ENCODE results near the gene COP1.
"Not testable (repeated sequence)": the region's sequence is repeated elsewhere in the genome, so short reads cannot be mapped to it uniquely, and the experiment has no call there.

COP1 gene

GRCh38 chr1:176206961-176207902 is at the start of gene COP1:
Gene COP1, minus strand, starts transcription at chr1:176207286. Its CDS starts 308 bp downstream, at chr1:176206978.
- DNase-seq, result peak; percentile 96

GRCh38 chr1:176252191-176252590 is 45.1 kb upstream of the COP1 start:
- no peak for DNase-seq

DNA sequence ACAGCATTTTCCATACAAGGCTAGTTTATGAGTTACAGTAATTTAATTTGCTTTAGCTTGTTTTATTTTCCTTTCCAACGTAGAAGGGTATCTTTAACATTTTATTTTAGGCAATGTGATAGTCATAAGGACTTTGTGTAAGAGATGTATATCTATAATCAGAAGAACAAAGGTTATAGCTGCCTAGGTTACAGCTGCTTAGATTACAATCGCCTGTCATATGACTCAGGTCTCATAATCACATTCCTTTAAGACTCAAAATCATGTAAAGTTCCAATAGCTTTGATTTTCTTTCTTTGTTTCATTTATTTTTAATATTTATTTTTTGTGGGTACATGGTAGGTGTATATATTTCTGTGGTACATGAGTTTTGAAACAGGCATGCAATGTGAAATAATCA is 37.8 kb upstream of the COP1 start:
- DNase-seq, result no peak

DNA sequence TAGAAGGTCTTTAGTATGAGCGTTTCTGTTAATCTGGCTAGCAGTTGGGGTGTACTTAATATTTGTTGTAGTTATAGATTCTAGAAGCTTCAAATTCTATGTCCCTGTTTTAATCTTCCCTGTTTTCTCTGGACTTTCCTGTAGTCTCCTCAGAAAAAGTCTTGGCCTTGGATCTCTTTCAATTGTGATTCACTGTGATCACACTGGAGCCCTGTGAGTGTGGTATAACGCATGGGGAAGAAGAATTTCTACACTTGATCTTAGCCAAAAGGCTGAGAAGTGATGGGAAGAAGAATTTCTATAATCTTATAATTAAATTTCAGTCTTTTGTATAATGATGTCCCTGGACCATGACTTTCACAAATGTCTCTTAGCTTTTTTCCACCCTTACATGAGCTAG is 36.7 kb upstream of the COP1 start:
- no peak for DNase-seq

GRCh38 chr1:176241385-176242015 is 34.4 kb upstream of the COP1 start:
- no peak for DNase-seq

GRCh38 chr1:176233657-176234056 is 26.6 kb upstream of the COP1 start:
- not testable (repeated sequence) for DNase-seq

- no peak for DNase-seq
Observed at GRCh38 chr1:176227579-176227978, 20.5 kb upstream of the COP1 start.

- DNase-seq, result no peak
Observed at GRCh38 chr1:176225911-176226310, 18.8 kb upstream of the COP1 start.

DNA sequence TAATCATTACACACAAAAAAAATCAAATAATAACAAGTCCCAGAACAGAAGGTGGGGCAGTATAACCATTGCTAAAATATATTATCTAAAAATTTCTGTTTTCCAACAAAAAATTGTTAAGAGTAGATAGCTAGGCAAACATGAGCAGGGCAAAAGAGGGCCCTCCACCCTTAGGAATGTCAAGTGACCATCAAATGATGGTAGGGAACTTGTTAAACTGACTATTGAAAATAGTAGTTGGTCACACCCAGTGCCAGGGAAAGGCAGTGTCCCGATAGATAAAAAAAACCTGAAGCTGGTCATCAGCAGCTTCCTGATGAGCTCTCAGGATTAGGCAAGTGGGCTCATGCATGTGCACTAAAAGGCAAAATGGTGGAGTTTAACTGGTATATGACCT is 18.4 kb upstream of the COP1 start:
- DNase-seq, result no peak

DNA sequence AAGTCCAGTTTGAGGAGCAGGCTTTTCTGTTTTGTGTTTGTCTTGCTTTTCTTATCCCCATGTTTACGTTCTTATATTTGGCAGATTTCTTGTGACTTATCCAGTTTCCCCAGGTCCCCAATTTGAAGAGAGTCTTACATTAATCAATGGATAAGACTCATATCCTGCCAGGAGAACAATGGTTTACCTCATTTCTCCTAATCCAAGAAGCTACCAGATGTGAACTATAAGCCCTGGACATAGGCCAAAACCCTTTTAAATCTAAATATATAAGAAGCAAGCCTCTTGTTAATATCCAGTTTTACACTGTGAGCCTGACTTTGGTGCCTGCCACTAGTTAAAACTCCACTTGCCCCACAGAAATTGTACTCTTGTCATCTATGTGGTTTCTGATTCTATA is 15.1 kb upstream of the COP1 start:
- no peak for DNase-seq

DNA sequence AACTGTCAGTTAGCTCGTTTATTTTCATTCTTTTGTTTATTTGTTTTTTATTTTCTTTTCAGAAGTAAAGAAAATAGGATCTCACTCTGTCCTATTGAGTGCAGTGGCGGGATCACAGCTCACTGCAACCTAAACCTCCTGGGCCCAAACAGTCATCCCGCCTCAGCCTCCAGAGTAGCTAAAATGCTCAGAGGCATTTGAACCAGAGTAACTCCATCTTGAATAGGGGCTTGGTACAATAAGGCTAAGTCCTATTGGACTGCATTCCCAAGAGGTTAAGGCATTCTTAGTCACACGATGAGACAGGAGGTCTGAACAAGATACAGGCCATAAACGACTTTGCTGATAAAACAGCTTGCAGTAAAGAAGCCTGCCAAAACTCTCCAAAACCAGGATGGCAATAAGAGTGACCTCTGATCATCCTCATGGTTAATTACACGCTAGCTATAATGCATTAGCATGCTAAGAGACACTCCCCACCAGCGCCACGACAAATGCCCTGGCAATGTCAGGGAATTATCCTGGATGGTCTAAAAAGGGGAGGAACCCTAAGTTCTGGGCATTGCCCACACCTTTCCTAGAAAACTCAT is 13.1 kb upstream of the COP1 start:
- DNase-seq, result no peak

- no peak for DNase-seq
Observed at GRCh38 chr1:176217461-176218099, 10.5 kb upstream of the COP1 start.

GRCh38 chr1:176216031-176216430 is 8.9 kb upstream of the COP1 start:
- DNase-seq, result no peak

DNA sequence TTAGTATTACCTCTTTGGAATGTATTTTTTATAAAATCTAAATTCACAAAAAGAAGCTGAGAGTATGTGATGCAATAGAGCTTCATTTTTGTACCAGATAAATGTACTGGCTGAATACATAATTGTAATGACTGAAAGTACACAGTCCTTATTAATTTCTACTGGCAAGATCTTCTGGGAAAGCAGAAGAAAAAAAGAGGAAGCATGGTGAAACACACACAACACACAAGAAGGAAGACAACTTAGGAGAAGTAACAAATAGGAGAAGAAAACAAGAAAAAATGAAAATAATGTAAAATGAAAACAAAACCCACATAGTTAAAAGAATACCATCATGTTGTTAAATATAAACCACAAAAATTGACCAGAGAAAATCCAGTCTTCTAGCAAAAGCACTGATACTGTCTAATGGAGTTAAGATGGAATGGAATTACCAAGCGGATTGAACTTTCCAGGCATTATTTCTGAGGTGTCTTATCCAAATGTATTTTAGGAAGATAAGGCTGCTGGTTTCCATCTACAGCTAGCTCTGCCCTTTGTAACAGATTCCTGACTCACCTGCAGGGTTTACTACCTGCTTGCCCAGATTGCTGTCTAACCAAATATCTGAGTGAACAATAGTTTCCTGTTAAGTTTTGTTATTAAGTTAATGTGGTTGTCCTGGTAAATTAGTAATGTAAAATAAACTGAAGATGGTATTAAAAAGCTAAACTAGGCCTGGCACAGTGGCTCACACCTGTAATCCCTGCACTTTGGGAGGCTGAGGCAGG is 4.5 kb upstream of the COP1 start:
- DNase-seq, result no peak

GRCh38 chr1:176208034-176208433 is 948 bp upstream of the COP1 start:
- DNase-seq, result no peak

DNA sequence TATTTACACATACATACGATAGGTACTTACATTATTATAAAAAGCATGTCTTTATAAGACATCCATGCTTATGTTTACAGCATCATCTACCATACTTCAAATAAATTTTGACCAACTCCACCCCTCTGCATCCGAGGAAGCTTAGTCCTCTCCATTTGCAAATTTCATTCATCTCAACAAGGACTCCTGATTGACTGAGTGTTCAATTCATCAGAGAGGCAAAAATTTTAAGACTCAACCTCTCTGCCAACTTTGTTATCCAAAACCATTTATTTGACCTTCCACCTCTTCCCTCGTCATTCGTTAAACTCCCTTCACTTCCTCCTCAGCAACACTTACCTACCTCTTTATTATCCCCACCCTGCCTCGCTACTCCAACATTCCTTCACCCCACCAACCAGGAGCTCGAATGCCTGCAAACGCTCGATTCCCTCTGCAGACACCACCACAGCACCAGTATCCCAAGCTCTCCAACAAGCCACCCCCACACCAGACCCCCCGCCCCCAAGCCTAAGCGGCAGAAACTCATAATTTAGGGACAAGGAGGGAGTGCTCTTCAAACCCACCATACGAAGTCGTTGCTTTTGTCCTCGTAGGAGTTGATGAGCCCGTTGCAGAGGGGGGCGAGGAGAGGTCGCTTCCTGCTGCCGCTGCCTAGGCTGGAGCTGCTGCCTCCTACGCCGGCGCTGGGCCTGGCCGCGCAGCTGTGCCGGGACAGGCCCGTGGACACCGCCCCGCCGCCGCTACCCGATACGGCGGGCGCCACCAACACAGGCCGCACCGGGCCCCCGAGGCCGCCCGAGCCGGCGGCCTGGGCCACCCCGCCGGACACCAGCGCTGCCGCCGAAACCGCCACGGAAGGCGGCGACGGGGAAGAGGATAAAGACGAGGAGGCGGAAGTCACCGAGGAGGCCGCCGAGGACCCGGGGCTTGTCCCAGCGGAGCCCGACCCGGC is 803 bp downstream of the COP1 start:
- peak; percentile 70 for DNase-seq

- DNase-seq, result no peak
Observed at GRCh38 chr1:176205332-176205914, 1.7 kb downstream of the COP1 start.

DNA sequence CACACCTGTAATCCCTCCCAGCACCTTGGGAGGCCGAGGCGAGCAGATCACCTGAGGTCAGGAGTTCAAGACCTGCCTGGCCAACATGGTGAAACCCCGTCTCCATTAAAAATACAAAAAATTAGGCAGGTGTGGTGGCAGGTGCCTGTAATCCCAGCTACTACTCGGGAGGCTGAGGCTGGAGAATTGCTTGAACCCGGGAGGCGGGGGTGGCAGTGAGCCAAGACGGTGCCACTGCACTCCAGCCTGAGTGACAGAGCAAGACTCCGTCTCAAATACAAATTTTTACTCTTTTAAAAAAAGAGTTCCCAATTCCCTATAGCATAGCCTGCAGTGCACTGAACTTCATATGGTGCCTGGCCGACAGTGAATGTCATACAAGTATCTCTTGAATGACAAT is 2.4 kb downstream of the COP1 start:
- not testable (repeated sequence) for DNase-seq

GRCh38 chr1:176203735-176204134 is 3.4 kb downstream of the COP1 start:
- DNase-seq, result no peak

- no peak for DNase-seq
Observed at GRCh38 chr1:176201568-176201967, 5.5 kb downstream of the COP1 start.

DNA sequence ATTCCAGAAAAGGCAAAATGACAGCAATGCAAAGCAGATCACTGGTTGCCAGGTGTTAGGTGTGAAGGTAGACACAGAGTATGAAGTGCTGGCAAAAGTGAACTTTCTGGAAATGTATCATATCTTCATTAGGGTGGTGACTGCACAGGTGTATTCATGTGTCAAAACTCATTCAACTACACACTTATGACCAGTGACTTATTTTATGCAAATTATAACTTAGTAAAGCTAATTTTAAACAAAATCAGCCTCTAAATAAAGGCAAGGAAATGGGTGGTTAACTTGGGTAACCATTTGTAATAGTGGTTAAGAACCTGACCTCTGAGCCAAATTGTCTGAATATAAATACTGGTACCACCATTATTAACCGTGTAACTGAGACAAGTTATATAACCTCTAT is 7.4 kb downstream of the COP1 start:
- no peak for DNase-seq
